Measurements from ENCODE around the gene SHISA9.

GRCh38 chr16:13205352-13205751, 304.0 kb downstream of the SHISA9 start:
- TF ChIP-seq, protein P1, sequence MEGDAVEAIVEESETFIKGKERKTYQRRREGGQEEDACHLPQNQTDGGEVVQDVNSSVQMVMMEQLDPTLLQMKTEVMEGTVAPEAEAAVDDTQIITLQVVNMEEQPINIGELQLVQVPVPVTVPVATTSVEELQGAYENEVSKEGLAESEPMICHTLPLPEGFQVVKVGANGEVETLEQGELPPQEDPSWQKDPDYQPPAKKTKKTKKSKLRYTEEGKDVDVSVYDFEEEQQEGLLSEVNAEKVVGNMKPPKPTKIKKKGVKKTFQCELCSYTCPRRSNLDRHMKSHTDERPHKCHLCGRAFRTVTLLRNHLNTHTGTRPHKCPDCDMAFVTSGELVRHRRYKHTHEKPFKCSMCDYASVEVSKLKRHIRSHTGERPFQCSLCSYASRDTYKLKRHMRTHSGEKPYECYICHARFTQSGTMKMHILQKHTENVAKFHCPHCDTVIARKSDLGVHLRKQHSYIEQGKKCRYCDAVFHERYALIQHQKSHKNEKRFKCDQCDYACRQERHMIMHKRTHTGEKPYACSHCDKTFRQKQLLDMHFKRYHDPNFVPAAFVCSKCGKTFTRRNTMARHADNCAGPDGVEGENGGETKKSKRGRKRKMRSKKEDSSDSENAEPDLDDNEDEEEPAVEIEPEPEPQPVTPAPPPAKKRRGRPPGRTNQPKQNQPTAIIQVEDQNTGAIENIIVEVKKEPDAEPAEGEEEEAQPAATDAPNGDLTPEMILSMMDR (IDR thresholded peaks at IDR 0.05): no peak
- TF ChIP-seq EZH2 (IDR thresholded peaks at IDR 0.05) (no peak), EZH2phosphoT487 (IDR thresholded peaks at IDR 0.05) (no peak)

All from neural progenitor cell (in vitro differentiated cells).